HUES6 (cell line): ENCODE results near the gene HNRNPCL1.
"Not testable (repeated sequence)": the region's sequence is repeated elsewhere in the genome, so short reads cannot be mapped to it uniquely, and the experiment has no call there.

ENCODE experiments used
- H3K27ac ChIP-seq: 2 replicates; pipeline ENCODE4 v1.7.0; 2013; ENCODE audit warnings: low read depth, mild to moderate bottlenecking, low read length, inconsistent platforms
- H3K27me3 ChIP-seq: 2 replicates; pipeline ENCODE4 v1.6.1; 2013; ENCODE audit warnings: low read length; ENCODE audit not compliant: control insufficient read depth, insufficient read depth
- H3K36me3 ChIP-seq: 2 replicates; pipeline ENCODE4 v1.6.1; 2013; ENCODE audit warnings: low read length; ENCODE audit not compliant: control insufficient read depth, insufficient read depth
- H3K4me1 ChIP-seq: 2 replicates; pipeline ENCODE4 v1.6.1; 2013; ENCODE audit warnings: low read length; ENCODE audit not compliant: control insufficient read depth, insufficient read depth
- H3K4me3 ChIP-seq: 2 replicates; pipeline ENCODE4 v1.5.1; 2013; ENCODE audit warnings: low read depth, low read length
- H3K9ac ChIP-seq: one replicate; pipeline ENCODE4 v1.6.1; 2013; ENCODE audit warnings: mild to moderate bottlenecking, low read length
- H3K9me3 ChIP-seq: 2 replicates; pipeline ENCODE4 v1.6.1; 2013; ENCODE audit warnings: low read depth, low read length; ENCODE audit not compliant: control insufficient read depth, insufficient read depth

Gene HNRNPCL1

DNA sequence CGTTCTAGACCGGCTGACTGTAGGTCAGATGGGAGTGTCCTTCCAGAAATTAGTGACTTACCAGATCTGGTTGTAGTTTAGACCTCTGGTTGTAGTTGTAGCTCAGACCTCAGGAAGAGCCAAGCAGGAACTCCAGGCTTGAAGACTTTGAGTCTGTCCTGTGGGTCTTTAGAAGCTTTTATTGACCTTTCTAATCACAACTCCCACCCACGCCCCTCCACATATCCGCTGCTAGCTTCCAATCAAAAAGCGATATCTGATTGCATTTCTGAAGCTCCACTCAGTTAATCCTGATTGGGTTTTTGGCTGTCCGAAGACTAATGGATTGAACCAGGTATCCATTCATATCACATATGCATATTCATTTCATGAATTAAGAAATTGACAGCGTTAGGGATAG is at the start of gene HNRNPCL1:
HNRNPCL1 (minus strand) TSS at position 101 of the 400 bp plus-strand sequence. CDS start 431 bp downstream, outside the sequence.
- H3K27ac ChIP-seq, H3K4me3 ChIP-seq, H3K36me3 ChIP-seq, H3K27me3 ChIP-seq, H3K4me1 ChIP-seq, H3K9ac ChIP-seq: not testable (repeated sequence)
- peaks cover 18% of the 10 kb centered on the region; the same call in 1 of the 2 replicates for H3K9me3 ChIP-seq

DNA sequence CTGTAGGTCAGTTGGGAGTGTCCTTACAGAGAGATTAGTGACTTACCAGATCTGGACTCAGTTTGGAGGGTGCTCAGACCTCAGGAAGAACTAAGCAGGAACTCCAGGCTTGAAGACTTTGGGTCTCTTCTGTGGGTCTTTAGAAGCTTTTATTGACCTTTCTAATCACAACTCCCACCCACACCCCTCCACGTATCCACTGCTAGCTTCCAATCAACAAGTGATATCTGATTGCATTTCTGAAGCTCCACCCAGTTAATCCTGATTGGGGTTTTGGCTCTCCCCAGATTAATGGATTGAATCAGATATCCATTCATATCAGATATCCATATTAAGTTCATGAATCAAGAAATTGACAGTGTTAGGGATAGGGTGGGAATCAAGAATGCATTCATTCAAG is 49.6 kb upstream of the HNRNPCL1 start, which contains the start of gene PRAMEF10:
PRAMEF10 (minus strand) TSS at position 101 of the 400 bp plus-strand sequence. CDS start 2,423 bp downstream, outside the sequence.
- not testable (repeated sequence) for H3K9me3 ChIP-seq, H3K4me1 ChIP-seq, H3K27me3 ChIP-seq, H3K36me3 ChIP-seq, H3K9ac ChIP-seq, H3K4me3 ChIP-seq, H3K27ac ChIP-seq

DNA sequence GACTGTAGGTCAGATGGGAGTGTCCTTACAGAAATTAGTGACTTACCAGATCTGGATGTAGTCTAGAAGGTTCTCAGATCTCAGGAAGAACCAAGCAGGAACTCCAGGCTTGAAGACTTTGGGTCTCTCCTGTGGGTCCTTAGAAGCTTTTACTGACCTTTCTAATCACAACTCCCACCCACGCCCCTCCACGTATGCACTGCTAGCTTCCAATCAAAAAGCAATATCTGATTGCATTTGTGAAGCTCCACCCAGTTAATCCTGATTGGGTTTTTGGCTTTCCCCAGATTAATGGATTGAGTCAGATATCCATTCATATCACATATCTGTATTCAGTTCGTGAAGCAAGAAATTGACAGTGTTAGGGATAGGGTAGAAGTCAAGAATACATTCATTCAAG is 37.6 kb upstream of the HNRNPCL1 start, which contains the start of gene PRAMEF4:
PRAMEF4 (minus strand) TSS at position 101 of the 400 bp plus-strand sequence. CDS start 2,807 bp downstream, outside the sequence.
- not testable (repeated sequence) for H3K27me3 ChIP-seq, H3K9ac ChIP-seq, H3K36me3 ChIP-seq

DNA sequence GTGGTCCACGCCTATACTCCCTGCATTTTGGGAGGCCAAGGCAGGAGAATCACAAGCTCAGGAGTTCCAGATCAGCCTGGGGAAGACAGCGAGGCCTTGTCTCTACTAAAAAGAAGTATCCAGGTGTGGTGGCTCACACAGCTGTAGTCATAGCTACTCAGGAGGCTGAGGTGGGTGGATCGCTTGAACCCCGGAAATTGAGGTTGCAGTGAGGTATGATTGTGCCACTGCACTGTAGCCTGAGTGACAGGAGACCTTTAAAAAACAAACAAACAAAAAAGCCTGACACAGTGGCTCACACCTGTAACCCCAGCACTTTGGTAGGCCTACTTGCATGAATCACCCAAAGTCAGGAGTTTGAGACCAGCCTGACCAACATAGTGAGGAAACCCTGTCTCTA is 29.9 kb upstream of the HNRNPCL1 start:
- H3K4me3 ChIP-seq, H3K27ac ChIP-seq, H3K27me3 ChIP-seq, H3K9me3 ChIP-seq, H3K9ac ChIP-seq, H3K36me3 ChIP-seq, H3K4me1 ChIP-seq: not testable (repeated sequence)

More for the DNA sequence above, 37.6 kb upstream of the HNRNPCL1 start, which contains the start of gene PRAMEF4:
- H3K27ac ChIP-seq, H3K4me3 ChIP-seq, H3K4me1 ChIP-seq, H3K9me3 ChIP-seq: not testable (repeated sequence)

DNA sequence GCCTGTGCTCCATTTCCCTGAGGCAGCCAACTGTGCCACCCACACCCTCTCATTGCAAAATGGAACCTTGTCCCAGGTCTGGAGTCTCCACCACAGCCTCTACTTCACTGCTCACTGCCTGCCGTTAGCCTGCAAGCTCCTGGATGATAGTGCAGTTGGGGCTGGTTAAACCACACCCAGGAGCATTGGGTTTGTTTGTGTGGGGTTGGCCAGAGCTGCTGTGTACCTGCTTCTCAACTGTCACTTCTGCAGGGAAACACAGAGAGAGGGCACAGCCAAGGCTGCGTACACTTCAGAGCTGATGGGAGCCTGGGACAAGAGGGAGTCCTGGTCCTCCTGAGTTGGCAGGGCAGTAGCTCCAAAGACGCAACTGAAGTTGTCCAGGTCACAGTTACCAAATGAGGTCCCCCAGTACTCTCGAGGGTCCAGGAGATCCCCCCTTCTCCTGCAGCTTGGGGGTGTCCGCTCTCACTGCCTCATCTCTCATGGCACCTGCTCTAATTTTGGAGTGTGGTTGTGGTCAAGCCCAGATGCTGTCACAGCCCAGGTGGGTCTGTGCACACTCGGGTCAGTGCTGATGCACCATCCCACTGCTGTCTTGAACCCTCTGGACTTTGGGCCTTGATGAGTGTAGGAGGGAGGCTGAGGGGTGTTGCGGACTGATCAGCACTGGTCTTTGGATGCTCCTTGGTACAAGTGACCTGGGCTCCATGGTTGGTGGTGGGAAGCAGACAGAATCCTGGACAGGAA is 14.8 kb upstream of the HNRNPCL1 start:
- not testable (repeated sequence) for H3K4me3 ChIP-seq, H3K27ac ChIP-seq, H3K4me1 ChIP-seq, H3K9ac ChIP-seq, H3K36me3 ChIP-seq, H3K27me3 ChIP-seq
- H3K9me3 ChIP-seq = peaks cover 21% of the 10 kb centered on the region; the same call in 1 of the 2 replicates

DNA sequence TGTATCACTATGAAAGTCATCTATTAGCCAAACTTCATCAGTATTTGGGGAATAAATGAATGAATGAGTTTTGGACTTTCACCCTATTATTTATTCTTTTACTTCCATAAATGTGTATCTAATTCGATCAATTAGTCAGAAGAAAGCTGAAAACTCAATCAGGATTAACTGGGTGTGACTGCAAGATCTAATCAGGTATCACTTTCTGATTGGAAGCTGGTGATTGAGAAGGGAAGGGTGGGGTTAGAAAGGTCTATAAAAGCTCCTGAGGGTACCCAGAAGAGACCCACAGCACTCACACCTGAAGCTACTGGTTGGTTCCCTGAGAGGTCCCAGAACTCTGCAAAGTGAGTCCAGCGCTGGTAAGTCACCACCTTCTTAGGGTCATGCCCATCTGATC is 8.3 kb upstream of the HNRNPCL1 start, which contains the start of gene PRAMEF2:
PRAMEF2 (plus strand) TSS at position 301 of the 400 bp plus-strand sequence. CDS start 1,924 bp downstream, outside the sequence.
- not testable (repeated sequence) for H3K9ac ChIP-seq, H3K4me3 ChIP-seq, H3K36me3 ChIP-seq, H3K27ac ChIP-seq, H3K4me1 ChIP-seq, H3K27me3 ChIP-seq
- H3K9me3 ChIP-seq = peaks cover 10% of the 10 kb centered on the region; the same call in 1 of the 2 replicates

DNA sequence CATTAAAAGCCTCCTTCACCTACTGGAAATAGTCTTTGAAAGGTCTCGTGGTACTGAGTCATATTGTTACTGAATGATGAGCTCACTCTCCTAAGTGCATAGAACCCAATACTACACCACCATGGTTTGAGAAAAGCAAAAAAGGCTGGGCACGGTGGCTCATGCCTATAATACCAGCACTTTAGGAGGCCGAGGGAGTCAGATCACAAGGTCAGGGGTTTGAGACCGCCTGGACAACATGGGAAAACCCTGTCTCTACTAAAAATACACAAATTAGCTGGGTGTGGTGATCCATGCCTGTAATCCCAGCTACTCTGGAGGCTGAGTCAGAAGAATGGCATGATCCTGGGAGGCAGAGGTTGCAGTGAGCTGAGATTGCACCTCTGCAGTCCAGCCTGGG is 3.3 kb upstream of the HNRNPCL1 start:
- H3K4me3 ChIP-seq = no peak overlapping the region
- H3K27ac ChIP-seq = no peak overlapping the region
- no peak overlapping the region for H3K9ac ChIP-seq
- no peaks in the 10 kb centered on the region for H3K27me3 ChIP-seq
- H3K9me3 ChIP-seq = peaks cover 18% of the 10 kb centered on the region; the same call in 1 of the 2 replicates
- H3K36me3 ChIP-seq = no peaks in the 10 kb centered on the region
- no peaks in the 10 kb centered on the region for H3K4me1 ChIP-seq

DNA sequence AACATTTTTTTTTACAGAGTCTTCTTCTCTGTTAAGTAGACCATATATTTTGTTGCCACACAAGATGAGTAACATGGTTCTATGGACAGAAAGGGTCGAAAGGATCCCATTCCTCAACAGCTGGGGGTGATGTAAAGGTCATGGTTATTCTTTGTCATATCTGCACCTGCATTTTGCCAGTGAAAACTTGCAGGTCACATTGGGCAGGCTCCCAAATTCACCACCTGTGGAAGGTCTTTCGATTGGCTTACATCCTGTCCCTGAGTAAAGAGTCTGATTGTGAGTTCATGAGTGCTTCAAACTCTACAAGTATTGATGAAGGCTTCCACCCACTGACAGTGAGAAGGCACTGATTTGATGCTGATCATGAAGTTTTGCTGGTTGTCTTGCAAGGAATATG is 15.3 kb downstream of the HNRNPCL1 start:
- not testable (repeated sequence) for H3K4me3 ChIP-seq, H3K36me3 ChIP-seq, H3K9me3 ChIP-seq, H3K9ac ChIP-seq, H3K4me1 ChIP-seq, H3K27ac ChIP-seq, H3K27me3 ChIP-seq

DNA sequence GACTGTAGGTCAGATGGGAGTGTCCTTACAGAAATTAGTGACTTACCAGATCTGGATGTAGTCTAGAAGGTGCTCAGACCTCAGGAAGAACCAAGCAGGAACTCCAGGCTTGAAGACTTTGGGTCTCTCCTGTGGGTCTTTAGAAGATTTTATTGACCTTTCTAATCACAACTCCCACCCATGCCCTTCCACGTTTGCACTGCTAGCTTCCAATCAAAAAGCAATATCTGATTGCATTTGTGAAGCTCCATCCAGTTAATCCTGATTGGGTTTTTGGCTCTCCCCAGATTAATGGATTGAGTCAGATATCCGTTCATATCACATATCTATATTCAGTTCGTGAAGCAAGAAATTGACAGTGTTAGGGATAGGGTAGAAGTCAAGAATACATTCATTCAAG is 17.2 kb downstream of the HNRNPCL1 start, which contains the start of gene PRAMEF11:
PRAMEF11 (minus strand) TSS at position 101 of the 400 bp plus-strand sequence. CDS start 2,621 bp downstream, outside the sequence.
- not testable (repeated sequence) for H3K36me3 ChIP-seq, H3K27ac ChIP-seq, H3K9ac ChIP-seq, H3K4me1 ChIP-seq, H3K4me3 ChIP-seq, H3K9me3 ChIP-seq, H3K27me3 ChIP-seq

DNA sequence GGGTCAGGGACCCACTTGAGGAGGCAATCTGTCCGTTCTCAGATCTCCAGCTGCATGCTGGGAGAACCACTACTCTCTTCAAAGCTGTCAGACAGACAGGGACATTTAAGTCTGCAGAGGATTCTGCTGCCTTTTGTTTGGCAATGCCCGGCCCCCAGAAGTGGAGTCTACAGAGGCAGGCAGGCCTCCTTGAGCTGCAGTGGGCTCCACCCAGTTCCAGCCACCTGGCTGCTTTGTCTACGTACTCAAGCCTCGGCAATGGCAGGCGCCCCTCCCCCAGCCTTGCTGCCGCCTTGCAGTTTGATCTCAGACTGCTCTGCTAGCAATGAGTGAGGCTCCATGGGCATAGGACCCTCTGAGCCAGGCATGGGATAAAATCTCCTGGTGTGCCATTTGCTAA is 29.5 kb downstream of the HNRNPCL1 start:
- H3K27ac ChIP-seq, H3K4me1 ChIP-seq, H3K9ac ChIP-seq, H3K27me3 ChIP-seq, H3K9me3 ChIP-seq, H3K4me3 ChIP-seq, H3K36me3 ChIP-seq: not testable (repeated sequence)

DNA sequence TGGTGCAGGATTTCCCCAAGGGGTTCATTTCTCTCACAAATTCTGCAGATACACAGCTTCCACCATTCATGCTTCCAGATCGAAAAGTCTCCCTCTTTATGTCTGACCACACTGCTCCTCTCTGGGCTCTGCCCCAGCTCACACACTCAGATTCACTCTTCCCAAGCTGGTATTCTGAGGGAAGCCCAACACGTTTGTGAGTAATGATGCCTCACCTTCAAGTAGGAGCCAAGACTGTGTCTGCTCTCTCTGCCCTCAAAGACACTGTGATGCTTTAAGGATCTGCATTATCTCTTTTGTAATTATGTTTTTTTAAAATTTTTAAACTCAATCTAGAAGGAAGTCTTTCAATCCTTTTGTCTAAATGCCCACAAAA is 37.1 kb downstream of the HNRNPCL1 start:
- no peak overlapping the region for H3K27ac ChIP-seq
- H3K4me3 ChIP-seq = no peak overlapping the region
- no peaks in the 10 kb centered on the region for H3K27me3 ChIP-seq
- no peaks in the 10 kb centered on the region; the same call in 1 of the 2 replicates for H3K4me1 ChIP-seq
- no peaks in the 10 kb centered on the region for H3K36me3 ChIP-seq
- H3K9me3 ChIP-seq = peaks cover 11% of the 10 kb centered on the region; the same call in 1 of the 2 replicates
- no peak overlapping the region for H3K9ac ChIP-seq
